D721Med (cell line): ENCODE data around the gene ST7.

Experiments used
- DNase-seq: peaks from one replicate; pipeline ENCODE4 v3.0.0; 2011; ENCODE audit warnings: low spot score; ENCODE audit not compliant: insufficient read length
- FAIRE-seq: peaks from 2 replicates; lab custom pipeline; 2011; peaks lifted over from hg19 to GRCh38; lab: Jason Lieb, UNC
- TF ChIP-seq, protein P1 (sequence below): IDR thresholded peaks from 2 replicates; pipeline ENCODE4 v1.5.1; 2012; ENCODE audit warnings: mild to moderate bottlenecking, control low read depth; ENCODE audit not compliant: insufficient read depth; ENCODE audit errors: missing control alignments

ST7 gene

DNA sequence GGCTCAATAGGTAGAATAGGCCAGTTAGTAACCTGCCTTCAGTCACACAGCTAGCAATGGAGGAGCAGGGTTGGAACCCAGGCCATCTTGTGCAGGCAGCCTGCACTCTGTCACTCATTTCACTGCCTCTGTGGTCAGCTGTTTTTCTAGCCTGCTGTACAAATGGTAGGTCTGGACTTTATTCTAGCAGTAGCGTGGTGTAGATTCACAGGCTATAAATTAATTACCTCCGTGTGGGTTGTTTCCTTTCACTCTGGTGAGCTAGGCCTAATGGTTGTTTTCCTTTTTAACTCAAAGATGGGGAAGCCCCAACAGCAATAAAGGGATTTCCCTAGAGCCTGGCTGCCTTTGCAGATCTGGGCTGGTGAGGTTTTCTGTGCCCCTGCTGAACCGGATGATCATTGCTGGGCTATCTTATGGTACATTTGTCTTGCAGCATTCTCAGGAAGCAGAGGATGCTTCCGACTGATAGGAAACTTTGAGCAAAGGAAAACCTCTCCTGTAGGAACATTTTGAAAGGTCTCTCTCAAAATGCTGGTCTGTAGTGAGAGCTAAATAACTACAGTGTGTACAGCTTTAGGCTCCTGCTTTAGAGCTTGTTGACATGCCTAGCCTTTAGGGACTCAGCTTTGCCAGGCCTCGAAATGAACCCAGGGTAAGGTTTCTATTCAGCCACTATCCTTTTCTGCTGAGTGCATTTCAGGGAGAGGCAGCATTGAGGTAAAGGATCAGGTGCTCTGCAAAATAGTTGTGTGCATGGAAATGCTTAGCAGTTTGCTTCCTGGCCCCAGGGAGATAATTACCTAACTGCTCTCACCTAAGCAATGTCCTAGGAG, 157.4 kb downstream of the ST7 start:
- FAIRE-seq, result no peak
- DNase-seq, result no peak
- TF ChIP-seq, protein P1, sequence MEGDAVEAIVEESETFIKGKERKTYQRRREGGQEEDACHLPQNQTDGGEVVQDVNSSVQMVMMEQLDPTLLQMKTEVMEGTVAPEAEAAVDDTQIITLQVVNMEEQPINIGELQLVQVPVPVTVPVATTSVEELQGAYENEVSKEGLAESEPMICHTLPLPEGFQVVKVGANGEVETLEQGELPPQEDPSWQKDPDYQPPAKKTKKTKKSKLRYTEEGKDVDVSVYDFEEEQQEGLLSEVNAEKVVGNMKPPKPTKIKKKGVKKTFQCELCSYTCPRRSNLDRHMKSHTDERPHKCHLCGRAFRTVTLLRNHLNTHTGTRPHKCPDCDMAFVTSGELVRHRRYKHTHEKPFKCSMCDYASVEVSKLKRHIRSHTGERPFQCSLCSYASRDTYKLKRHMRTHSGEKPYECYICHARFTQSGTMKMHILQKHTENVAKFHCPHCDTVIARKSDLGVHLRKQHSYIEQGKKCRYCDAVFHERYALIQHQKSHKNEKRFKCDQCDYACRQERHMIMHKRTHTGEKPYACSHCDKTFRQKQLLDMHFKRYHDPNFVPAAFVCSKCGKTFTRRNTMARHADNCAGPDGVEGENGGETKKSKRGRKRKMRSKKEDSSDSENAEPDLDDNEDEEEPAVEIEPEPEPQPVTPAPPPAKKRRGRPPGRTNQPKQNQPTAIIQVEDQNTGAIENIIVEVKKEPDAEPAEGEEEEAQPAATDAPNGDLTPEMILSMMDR, result no peak

DNA sequence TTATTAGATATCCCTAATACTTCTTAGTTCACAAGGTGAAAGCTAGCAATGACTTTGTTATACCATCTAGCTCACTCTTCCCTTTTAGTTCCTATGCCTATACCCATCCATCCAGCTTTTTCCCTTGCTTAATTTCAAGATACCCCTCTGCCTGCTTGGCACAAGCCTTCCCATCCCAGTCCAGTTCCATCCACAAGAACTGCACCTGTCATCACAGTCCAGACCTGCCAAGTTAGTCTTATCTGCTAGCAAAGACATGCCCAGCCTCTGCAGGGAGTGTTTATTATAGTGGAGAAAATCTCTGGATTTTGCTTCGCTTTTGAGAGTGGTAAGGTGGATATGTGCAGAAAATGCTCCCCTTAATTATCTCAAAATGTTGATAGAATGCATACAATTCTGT, 158.2 kb downstream of the ST7 start:
- DNase-seq, result no peak
- TF ChIP-seq, protein P1, result no peak
- no peak for FAIRE-seq

DNA sequence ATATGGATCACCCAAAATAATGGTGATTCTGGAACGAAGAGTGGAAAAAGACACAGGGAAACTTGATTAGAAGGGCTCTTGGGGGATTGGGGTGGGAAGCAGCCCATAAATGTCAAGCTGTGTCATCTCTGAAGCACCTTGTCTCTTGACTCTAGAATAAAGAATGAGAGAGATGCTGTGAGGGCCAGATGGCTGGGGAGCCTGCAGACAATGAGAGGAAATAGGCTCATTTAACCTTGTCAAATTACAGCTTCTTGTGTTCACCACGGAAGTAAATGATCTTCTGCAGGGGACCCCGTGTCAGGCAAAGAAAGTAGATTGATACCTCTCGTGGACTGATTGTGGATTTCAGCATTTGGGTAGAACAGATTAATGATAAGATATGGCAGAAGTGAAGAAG, 159.3 kb downstream of the ST7 start:
- DNase-seq, result no peak
- FAIRE-seq, result no peak
- TF ChIP-seq, protein P1, result no peak

DNA sequence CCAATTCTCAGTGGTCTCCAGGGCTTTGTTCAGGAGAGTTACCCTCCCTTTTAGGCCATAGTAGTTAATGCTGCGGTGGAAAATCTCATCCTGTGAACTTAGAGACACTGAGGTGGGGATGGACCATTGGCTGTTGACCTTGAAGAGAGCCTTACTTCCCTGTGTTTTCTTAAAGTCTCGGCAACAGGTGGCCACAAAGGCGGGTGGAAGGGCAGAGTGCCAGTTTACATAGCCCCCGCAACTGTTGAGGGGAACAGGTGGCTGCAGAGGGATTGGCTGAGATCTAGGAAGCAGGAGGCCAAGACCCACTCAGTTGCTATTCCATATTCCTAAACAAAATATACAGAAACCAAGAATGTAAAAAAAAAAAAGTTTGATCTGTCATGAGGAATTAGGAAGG, 160.6 kb downstream of the ST7 start:
- FAIRE-seq, result no peak

DNA sequence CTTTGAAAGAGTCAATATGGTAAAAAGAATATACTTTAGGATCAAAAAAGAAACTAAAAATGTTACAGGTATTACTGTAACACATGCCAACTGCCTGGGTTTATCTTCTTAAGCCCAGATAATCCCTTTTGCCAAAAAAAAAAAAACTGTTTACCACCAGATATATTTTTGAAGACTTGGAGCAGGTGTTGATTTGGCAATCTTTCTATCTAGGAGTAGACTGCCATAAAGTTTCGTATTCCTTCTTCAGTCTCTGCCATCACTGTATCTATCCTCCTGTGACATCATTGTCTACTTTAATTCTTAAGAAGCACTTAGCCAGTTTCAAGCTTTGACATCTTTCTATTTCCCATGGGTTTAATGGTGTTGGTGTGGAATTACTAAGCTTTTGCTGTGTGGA, 161.0 kb downstream of the ST7 start:
- FAIRE-seq (no peak), DNase-seq (no peak)
- TF ChIP-seq, protein P1, result no peak

More for the DNA sequence above, 160.6 kb downstream of the ST7 start:
- TF ChIP-seq, protein P1, result no peak
- DNase-seq, result no peak

DNA sequence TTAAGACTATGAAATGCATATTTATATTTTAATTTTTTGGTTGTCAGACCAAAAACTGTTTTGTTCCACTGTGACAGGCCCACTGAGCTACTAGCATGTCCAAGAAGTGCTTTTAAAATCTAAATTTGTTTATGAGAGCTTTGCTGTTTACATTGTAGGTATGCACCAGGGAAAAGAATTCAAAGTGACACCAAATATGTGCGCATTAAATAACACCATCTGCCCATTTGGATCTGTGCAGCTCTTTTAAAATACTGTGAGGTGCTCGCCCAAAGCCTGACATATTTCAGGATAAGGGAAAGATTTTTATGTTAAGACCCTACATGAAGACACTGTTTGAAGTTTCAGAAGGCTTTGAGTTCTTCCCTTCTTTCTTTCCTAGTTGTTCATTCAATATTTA, 162.9 kb downstream of the ST7 start:
- DNase-seq (no peak), FAIRE-seq (no peak)
- TF ChIP-seq, protein P1, result no peak

DNA sequence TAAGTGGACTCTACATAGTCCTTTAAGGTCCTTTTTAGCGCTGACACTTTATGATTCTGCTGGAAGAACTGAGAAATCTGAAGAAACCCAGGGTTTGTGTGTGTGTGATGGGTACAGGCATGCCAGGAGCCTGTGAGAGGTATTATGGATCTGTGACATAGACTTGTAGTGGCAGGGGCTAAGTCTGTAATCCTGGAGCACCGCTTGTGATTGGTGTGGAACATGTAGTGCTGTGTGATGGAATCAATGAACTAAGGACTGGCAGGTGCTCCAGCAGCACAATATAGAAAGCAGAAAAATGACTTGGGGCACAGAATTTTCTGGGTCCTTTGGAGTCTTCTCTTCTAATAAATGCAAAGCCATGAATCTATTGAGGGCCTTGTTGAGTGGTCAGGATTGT, 163.9 kb downstream of the ST7 start:
- no peak for FAIRE-seq
- no peak for DNase-seq

More for the DNA sequence above, 163.9 kb downstream of the ST7 start:
- TF ChIP-seq, protein P1, result no peak
